DND-41 (cell line): Measurements from ENCODE around the gene NEB.

Experiments
- EZH2 ChIP-seq: IDR thresholded peaks from 3 replicates; pipeline ENCODE4 v1.6.1; 2012; ENCODE audit warnings: borderline replicate concordance, low read depth, mild to moderate bottlenecking, moderate library complexity, low read length, inconsistent platforms; ENCODE audit not compliant: severe bottlenecking
- TF ChIP-seq, protein P1 (sequence below): IDR thresholded peaks from 2 replicates; pipeline ENCODE4 v1.5.1; 2012; ENCODE audit warnings: borderline replicate concordance, low read length, moderate library complexity, mild to moderate bottlenecking; ENCODE audit not compliant: poor library complexity, severe bottlenecking; ENCODE audit errors: extremely low read depth

DNA sequence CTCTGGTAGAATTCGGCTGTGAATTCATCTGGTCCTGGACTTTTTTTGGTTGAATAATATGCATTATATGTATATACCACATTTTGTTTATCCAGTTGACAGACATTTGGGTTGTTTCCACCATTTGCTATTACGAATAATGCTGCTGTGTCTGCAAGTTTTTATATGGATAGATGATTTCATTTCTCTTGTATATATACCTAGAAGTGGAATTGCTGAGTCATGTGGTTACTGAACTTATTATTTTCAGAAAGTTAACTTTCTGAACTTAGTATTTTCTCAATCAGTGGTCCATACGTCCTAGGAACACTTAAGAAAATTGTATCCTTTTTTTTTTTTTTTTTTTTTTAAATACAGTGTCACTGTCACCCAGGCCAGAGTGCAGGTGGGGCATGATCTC lies 261.3 kb downstream of the NEB start:
- TF ChIP-seq, protein P1, sequence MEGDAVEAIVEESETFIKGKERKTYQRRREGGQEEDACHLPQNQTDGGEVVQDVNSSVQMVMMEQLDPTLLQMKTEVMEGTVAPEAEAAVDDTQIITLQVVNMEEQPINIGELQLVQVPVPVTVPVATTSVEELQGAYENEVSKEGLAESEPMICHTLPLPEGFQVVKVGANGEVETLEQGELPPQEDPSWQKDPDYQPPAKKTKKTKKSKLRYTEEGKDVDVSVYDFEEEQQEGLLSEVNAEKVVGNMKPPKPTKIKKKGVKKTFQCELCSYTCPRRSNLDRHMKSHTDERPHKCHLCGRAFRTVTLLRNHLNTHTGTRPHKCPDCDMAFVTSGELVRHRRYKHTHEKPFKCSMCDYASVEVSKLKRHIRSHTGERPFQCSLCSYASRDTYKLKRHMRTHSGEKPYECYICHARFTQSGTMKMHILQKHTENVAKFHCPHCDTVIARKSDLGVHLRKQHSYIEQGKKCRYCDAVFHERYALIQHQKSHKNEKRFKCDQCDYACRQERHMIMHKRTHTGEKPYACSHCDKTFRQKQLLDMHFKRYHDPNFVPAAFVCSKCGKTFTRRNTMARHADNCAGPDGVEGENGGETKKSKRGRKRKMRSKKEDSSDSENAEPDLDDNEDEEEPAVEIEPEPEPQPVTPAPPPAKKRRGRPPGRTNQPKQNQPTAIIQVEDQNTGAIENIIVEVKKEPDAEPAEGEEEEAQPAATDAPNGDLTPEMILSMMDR = no peak
- TF ChIP-seq EZH2 = no peak
